Gastroesophageal sphincter (tissue), 4 donors: ENCODE data around the gene CSF3R. TPM values are rescaled to one million over a fixed set of nuclear protein-coding genes. Genes with fewer than 3 reads are reported as not detected.
"Not testable (repeated sequence)": the region's sequence is repeated elsewhere in the genome, so short reads cannot be mapped to it uniquely, and the experiment has no call there.

ENCODE experiments used
- ATAC-seq: fragments of 150-250 bp; one replicate; pipeline ENCODE4 v1.9.1; 2016; ENCODE audit warnings: mild to moderate bottlenecking, moderate library complexity
- H3K27ac ChIP-seq, 4 donors: fragments of 200-600 bp; sonication (generic) in 3 of 4; 1 replicate in 3 of 4; 2 replicates in 1 of 4; pipeline ENCODE4 v1.5.1; 2016 to 2019
- H3K27me3 ChIP-seq: fragments of 200-600 bp; sonication (generic); one replicate; pipeline ENCODE4 v1.5.1; 2019
- H3K36me3 ChIP-seq, 2 donors: fragments of 200-600 bp; sonication (generic); one replicate each; pipeline ENCODE4 v1.5.1; 2019; ENCODE audit warnings: control low read depth in 1 of 2
- H3K4me1 ChIP-seq, 3 donors: fragments of 200-600 bp; sonication (generic); 1 replicate in 2 of 3; 2 replicates in 1 of 3; pipeline ENCODE4 v1.5.1; 2016 to 2019; ENCODE audit warnings: control low read depth in 2 of 3
- H3K4me3 ChIP-seq, 2 donors: fragments of 200-600 bp; sonication (generic); one replicate each; pipeline ENCODE4 v1.5.1; 2019; ENCODE audit warnings: mild to moderate bottlenecking in 1 of 2, moderate library complexity in 1 of 2
- H3K9me3 ChIP-seq, 3 donors: fragments of 200-600 bp; sonication (generic); one replicate each; pipeline ENCODE4 v1.5.1; 2017 to 2019; ENCODE audit warnings: control low read depth in 2 of 3
- CTCF ChIP-seq, 4 experiments: fragments of 200-600 bp in 2 of 4; fragments of 450-650 bp in 2 of 4; sonication (generic) in 1 of 4; IDR thresholded peaks; one replicate each; pipeline ENCODE4 v1.5.1; 2017 to 2019; ENCODE audit warnings: antibody characterized with exemption in 4 of 4, mild to moderate bottlenecking in 2 of 4, moderate library complexity in 2 of 4
- EP300 ChIP-seq: sonication (generic); formaldehyde crosslinking; IDR thresholded peaks from one replicate; pipeline ENCODE4 v1.6.1; 2017; ENCODE audit warnings: antibody characterized with exemption, mild to moderate bottlenecking
- POLR2A ChIP-seq, 2 donors: fragments of 450-650 bp; IDR thresholded peaks; one replicate each; pipeline ENCODE4 v1.6.1; 2017; ENCODE audit warnings: antibody characterized with exemption in 2 of 2, mild to moderate bottlenecking in 2 of 2, moderate library complexity in 1 of 2
- POLR2AphosphoS5 ChIP-seq: sonication (generic); formaldehyde crosslinking; IDR thresholded peaks from one replicate; pipeline ENCODE4 v1.6.1; 2017; ENCODE audit warnings: antibody characterized with exemption
- WGBS, 2 donors: methylation state at CpG; one replicate each; pipeline ENCODE4 v1.1.5; 2018; ENCODE audit warnings: low coverage in 1 of 2; 5-methylcytosine and 5-hydroxymethylcytosine counted together
- total RNA-seq, 4 donors: library from RNA; depleted of rRNA; stranded (reverse); fragments of >200 nt; gene quantifications; one replicate each; pipeline ENCODE4 v1.1.0, GENCODE V29; 2016

Gene CSF3R
- total RNA-seq, 4 donors from 2014 or later: 2.7 to 26.8 (median 10.1) TPM

- ATAC-seq: no peak
- H3K27ac ChIP-seq: no peak overlapping the region
Measured at GRCh38 chr1:36497207-36497606, 14.5 kb upstream of the CSF3R start.

GRCh38 chr1:36494971-36495370 lies 12.3 kb upstream of the CSF3R start:
- TF ChIP-seq POLR2AphosphoS5 (no peak), EP300 (no peak), POLR2A (IDR thresholded peaks at IDR 0.05) (no peak), CTCF (IDR thresholded peaks at IDR 0.05) (no peak)
- no peak overlapping the region for H3K27ac ChIP-seq
- no peaks in the 10 kb centered on the region for H3K36me3 ChIP-seq
- no peaks in the 10 kb centered on the region for H3K4me1 ChIP-seq
- no peaks in the 10 kb centered on the region for H3K9me3 ChIP-seq
- 71 to 72% methylated on average over 4 to 5 of the region's 5 CpGs for WGBS, 2 donors
- H3K27me3 ChIP-seq: peaks cover 41% of the 10 kb centered on the region
- H3K4me3 ChIP-seq: no peak overlapping the region
- ATAC-seq: no peak

More at GRCh38 chr1:36497207-36497606, 14.5 kb upstream of the CSF3R start:
- Histone ChIP-seq H3K36me3 (no peaks in the 10 kb centered on the region), H3K9me3 (no peaks in the 10 kb centered on the region), H3K4me3 (no peak overlapping the region), H3K27me3 (peaks cover 35% of the 10 kb centered on the region), H3K4me1 (no peaks in the 10 kb centered on the region)
- no peak for TF ChIP-seq POLR2AphosphoS5
- no peak for TF ChIP-seq EP300
- no peak for TF ChIP-seq CTCF (IDR thresholded peaks at IDR 0.05)
- no peak for TF ChIP-seq POLR2A (IDR thresholded peaks at IDR 0.05)
- 73 to 90% methylated on average over 2 of the region's 2 CpGs for WGBS, 2 donors

GRCh38 chr1:36493524-36493923 lies 10.8 kb upstream of the CSF3R start:
- ATAC-seq: no peak
- TF ChIP-seq CTCF (IDR thresholded peaks at IDR 0.05): no peak
- no peak for TF ChIP-seq EP300
- TF ChIP-seq POLR2A (IDR thresholded peaks at IDR 0.05): no peak
- no peak for TF ChIP-seq POLR2AphosphoS5
- Histone ChIP-seq H3K27ac (no peak overlapping the region), H3K36me3 (no peaks in the 10 kb centered on the region), H3K4me3 (no peak overlapping the region), H3K4me1 (no peaks in the 10 kb centered on the region), H3K9me3 (no peaks in the 10 kb centered on the region), H3K27me3 (peaks cover 37% of the 10 kb centered on the region)
- 79 to 85% methylated on average over 8 to 9 of the region's 9 CpGs for WGBS, 2 donors

GRCh38 chr1:36492491-36492890 lies 9.8 kb upstream of the CSF3R start:
- TF ChIP-seq CTCF (IDR thresholded peaks at IDR 0.05) (no peak), POLR2AphosphoS5 (no peak), EP300 (no peak), POLR2A (IDR thresholded peaks at IDR 0.05) (no peak)

GRCh38 chr1:36489258-36490051 lies 6.7 kb upstream of the CSF3R start:
- H3K4me3 ChIP-seq, H3K27ac ChIP-seq, H3K9me3 ChIP-seq, H3K36me3 ChIP-seq, ATAC-seq, H3K4me1 ChIP-seq: not testable (repeated sequence)
- 48 to 70% methylated on average over 6 to 7 of the region's 10 CpGs for WGBS, 2 donors
- peaks cover 39% of the 10 kb centered on the region for H3K27me3 ChIP-seq

More at GRCh38 chr1:36492491-36492890, 9.8 kb upstream of the CSF3R start:
- 12% methylated on average over 4 of the region's 9 CpGs; no CpG with 5 or more reads in 1 of the 2 donors for WGBS, 2 donors
- H3K36me3 ChIP-seq: no peaks in the 10 kb centered on the region
- peaks cover 45% of the 10 kb centered on the region for H3K27me3 ChIP-seq
- no peaks in the 10 kb centered on the region for H3K4me1 ChIP-seq
- H3K27ac ChIP-seq: no peak overlapping the region
- H3K4me3 ChIP-seq: no peak overlapping the region
- ATAC-seq: no peak
- H3K9me3 ChIP-seq: no peaks in the 10 kb centered on the region
